GM19463 (cell line): ENCODE data around the gene BAG1.

Experiments
- ATAC-seq: cut with Tn5 transposase; IDR thresholded peaks from one replicate; pipeline ENCODE4 v1.9.1; 2021; ENCODE audit warnings: mild to moderate bottlenecking, moderate library complexity; ENCODE audit not compliant: unreplicated experiment

BAG1 gene

DNA sequence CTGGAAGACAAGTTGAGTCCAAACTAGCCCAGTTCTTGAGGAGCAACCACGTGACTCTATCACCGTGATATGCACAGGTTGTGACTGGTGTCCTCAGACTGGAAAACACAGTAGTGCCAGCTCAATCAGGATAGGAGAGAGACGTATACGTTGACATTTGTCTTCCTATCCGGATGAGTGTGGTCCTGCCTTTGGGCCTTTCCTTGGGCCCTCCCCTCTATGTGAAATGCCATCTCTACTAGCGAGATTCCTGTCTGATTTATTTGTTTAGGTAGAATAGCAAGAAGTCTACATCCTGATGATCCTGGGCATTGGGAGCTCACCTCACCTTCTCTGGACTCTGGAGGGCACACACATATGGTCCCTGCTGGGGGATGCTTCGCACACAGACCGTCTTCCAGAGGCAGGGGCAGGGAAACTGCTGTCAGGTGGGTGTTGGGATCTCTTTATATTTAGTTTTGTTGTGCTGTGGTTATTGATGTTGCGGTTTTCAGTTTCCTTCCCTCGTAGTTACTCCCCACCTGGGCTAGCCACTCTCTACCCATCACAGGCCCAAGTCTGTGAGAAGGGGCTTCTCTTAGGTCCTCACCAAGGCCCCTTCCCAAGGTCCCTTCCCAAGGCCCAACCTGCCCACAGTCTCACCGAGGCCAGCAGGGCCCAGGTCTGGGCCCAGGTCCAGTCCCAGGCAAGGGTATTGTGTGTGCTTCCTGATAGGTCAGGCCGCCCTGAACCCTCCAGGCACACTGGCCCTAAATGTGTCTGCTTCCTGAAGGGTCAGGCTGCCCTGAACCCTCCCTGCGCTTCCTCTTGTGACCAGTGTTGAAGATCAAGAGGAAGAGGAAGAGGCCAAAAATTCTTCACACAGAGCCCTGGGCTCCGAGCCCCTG is 43.6 kb downstream of the BAG1 start:
- ATAC-seq = no peak

- no peak for ATAC-seq
These were observed 52.7 kb downstream of the BAG1 start for GRCh38 chr9:33211695-33212393.

GRCh38 chr9:33210006-33210715 is 54.3 kb downstream of the BAG1 start:
- ATAC-seq = no peak

DNA sequence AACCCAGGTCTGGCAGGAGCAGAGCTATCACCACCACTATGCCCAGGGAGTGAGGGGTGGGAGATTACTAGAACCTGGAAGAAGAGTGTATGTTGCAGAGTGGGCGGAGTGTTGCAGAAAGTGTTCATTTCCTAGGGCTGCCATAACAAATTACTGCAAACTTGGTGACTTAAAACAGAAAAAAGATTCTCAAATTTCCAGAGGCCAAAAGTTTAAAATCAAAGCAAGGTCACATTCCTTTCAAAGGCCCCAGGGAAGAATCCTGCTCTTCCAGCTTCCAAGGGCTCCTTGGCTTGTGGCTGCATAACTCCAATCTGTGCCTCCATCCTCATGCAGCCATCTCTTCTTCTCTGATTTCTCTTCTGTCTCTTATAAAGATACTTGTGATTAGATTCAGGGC is 55.1 kb downstream of the BAG1 start:
- no peak for ATAC-seq

DNA sequence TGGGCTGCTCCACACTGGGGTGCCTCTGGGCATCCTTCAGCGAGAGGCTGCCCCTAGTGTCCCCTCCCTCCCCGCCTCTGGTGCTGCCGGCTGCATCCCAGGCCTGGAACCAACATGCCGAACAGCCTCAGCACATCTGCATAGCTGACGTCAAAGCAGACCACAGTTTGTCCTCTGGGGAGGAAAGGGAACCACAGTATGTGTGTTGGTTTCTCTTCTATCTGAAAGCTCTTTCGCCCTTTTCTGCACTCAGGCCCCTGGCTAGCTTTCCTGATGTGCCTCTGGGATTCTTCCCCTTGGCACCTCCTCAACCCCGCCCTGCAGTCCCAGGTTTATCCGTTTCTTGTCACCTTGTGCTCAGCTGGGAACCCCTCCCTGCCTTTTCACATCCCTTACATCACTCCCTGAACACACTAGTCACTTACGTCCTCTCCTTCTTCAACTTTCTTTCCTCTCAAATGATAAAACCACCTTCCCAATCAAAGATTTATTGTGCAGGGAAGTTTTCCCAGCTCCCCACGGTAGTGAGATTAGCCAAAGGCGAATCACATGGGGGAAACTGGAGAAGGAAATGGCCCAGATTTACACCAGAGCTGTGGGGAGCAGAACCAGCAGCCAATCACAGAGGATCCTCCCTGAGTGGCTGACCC is 61.8 kb downstream of the BAG1 start:
- ATAC-seq = peak; percentile 100
